HEK293T (cell line): ENCODE results near the gene ZNF8.

Experiments
- BHLHE40 ChIP-seq: fragments of 450-650 bp; IDR thresholded peaks from 2 replicates; pipeline ENCODE4 v1.6.1; 2016; ENCODE audit warnings: mild to moderate bottlenecking, moderate library complexity, borderline replicate concordance
- CTBP1 ChIP-seq: fragments of 450-650 bp; IDR thresholded peaks from 2 replicates; pipeline ENCODE4 v1.6.1; 2016; ENCODE audit warnings: borderline replicate concordance
- ELF4 ChIP-seq: fragments of 450-650 bp; IDR thresholded peaks from 2 replicates; pipeline ENCODE4 v1.6.1; 2017; ENCODE audit warnings: antibody characterized with exemption
- FOXA1 ChIP-seq: fragments of 450-650 bp; IDR thresholded peaks from 2 replicates; pipeline ENCODE4 v1.6.1; 2016; ENCODE audit warnings: mild to moderate bottlenecking
- FOXK2 ChIP-seq: fragments of 450-650 bp; IDR thresholded peaks from 2 replicates; pipeline ENCODE4 v1.6.1; 2016; ENCODE audit warnings: mild to moderate bottlenecking
- HDGF ChIP-seq: fragments of 450-650 bp; IDR thresholded peaks from 2 replicates; pipeline ENCODE4 v1.6.1; 2017; ENCODE audit warnings: antibody characterized with exemption, borderline replicate concordance

DNA sequence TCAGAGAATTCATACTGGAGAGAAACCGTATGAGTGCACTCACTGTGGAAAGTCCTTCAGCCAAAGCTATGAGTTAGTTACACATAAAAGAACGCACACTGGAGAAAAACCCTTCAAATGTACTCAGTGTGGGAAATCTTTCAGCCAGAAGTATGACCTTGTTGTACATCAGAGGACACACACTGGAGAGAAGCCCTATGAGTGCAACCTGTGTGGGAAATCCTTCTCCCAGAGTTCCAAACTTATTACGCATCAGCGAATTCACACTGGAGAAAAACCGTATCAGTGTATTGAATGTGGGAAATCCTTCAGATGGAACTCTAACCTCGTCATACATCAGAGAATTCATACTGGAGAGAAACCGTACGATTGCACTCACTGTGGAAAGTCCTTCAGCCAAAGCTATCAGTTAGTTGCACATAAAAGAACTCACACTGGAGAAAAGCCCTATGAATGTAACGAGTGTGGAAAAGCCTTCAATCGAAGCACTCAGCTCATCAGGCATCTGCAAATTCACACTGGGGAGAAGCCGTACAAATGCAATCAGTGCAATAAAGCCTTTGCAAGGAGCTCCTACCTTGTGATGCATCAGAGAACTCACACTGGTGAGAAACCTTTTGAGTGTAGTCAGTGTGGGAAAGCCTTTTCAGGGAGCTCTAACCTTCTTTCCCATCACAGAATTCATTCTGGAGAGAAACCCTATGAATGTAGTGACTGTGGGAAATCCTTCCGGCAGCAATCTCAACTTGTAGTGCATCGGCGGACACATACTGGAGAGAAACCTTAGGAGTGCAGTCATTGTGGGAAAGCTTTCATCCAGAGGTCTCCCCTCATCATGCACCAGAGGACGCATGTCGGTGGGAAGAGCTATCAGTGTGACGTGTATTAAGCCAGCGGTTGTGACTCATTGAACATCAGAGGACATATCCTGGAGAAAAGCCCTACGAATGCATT, 16.5 kb upstream of the ZNF8 start:
- TF ChIP-seq ELF4 (no peak), FOXK2 (no peak), HDGF (no peak), CTBP1 (no peak), BHLHE40 (no peak), FOXA1 (no peak)
